Astrocyte (in vitro differentiated cells and primary cell): Measurements from ENCODE around the gene CNTN5.

Source experiments
- CTCF ChIP-seq: IDR thresholded peaks from 2 replicates; pipeline ENCODE4 v1.5.1; 2011; ENCODE audit warnings: low read depth, mild to moderate bottlenecking, inconsistent platforms, low read length, moderate library complexity; ENCODE audit not compliant: insufficient read depth
- EZH2 ChIP-seq: IDR thresholded peaks from 2 replicates; pipeline ENCODE4 v1.6.1; 2012; ENCODE audit warnings: mild to moderate bottlenecking, low read length, inconsistent platforms; ENCODE audit not compliant: insufficient read depth

DNA sequence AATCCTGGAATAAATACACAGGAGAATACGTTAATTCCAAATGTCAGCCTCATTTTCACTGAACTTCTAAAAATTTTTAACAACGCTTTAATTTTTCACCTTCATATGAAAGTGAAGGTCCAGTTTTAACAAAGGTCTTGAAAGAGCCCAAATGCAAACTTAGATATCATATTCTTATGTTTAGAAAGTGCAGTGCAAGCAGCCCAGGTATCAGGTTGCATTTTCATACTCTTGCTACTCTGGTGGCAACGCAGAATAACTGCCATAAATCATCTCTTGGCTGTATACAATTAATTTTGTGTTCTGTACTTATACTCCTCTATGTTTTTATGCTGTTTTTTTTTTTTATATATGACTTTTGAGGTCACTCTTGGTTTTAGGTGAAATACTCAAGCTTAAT lies 1169.6 kb downstream of the CNTN5 start:
- TF ChIP-seq CTCF (no peak), EZH2 (no peak)
